Measurements from ENCODE around the gene OPTC. TPM values are rescaled to one million over a fixed set of nuclear protein-coding genes. Genes with fewer than 3 reads are reported as not detected.

OPTC gene
- total RNA-seq, 2 experiments from 2014 or later, result not detected

DNA sequence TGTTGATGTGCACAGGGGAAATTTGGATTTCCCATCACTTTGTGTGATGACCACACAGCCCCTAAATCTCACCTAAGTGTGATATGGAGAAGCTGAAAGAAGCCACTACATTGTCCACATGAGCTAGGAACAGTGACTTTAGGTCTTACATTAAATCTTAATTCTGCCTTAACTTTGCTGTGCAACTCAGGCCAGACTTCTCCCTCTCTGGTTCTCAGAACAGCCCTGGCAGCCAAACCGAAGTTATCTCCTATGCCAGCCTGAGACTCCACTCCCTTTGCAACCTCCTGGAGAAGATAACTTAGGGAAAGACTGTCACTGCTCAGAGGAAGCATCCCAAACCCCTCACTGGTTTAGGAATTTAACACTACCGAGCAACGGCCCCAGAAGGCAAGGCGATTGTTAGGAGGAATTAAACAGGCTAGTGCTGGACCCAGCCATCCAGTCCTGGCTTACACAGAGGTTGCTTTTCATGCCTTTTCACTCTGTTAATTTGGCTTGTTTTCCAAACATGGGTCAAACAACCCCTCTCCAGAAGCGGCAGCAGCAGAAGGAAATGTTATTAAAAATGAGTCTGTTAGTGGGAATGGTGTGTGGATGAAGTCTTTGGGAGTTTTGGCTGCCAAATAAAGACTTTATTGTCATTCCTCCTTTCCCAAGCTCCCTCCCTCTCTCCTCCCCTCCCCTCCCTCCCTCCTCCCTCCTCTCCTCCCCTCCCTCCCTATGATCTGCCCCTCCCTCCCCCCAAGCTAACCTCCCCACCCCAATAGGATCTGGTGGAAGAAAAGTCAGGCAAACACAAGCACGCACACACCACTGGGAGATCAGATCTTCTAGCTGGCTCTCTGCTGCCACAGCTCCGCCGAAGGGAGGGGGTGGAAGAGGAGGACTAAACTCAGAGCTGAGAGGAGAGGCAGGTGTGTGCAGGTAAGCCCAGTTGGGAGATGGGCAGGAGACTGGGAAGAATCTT lies 18.7 kb upstream of the OPTC start, which contains the start of gene PRELP:
PRELP (plus strand) TSS at position 795 of the 970 bp plus-strand sequence. CDS start 7,379 bp downstream, outside the sequence.
- peaks cover 7% of the 10 kb centered on the region for H3K4me1 Mint-ChIP-seq (ENCODE audit: low read depth)
- H3K27ac Mint-ChIP-seq, result no peak within 1 kb of the TSS
- TF ChIP-seq, protein P1, sequence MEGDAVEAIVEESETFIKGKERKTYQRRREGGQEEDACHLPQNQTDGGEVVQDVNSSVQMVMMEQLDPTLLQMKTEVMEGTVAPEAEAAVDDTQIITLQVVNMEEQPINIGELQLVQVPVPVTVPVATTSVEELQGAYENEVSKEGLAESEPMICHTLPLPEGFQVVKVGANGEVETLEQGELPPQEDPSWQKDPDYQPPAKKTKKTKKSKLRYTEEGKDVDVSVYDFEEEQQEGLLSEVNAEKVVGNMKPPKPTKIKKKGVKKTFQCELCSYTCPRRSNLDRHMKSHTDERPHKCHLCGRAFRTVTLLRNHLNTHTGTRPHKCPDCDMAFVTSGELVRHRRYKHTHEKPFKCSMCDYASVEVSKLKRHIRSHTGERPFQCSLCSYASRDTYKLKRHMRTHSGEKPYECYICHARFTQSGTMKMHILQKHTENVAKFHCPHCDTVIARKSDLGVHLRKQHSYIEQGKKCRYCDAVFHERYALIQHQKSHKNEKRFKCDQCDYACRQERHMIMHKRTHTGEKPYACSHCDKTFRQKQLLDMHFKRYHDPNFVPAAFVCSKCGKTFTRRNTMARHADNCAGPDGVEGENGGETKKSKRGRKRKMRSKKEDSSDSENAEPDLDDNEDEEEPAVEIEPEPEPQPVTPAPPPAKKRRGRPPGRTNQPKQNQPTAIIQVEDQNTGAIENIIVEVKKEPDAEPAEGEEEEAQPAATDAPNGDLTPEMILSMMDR (IDR thresholded peaks at IDR 0.05), result no peak
- ATAC-seq (no peak), DNase-seq (no peak)
- H3K4me3 Mint-ChIP-seq, result no peak within 1 kb of the TSS
- peaks cover 8% of the 10 kb centered on the region for H3K27me3 Mint-ChIP-seq
- intact Hi-C loops (cut with micrococcal nuclease), result no loop called here
- CTCF ChIA-PET, result interaction anchor here (0.7 to 6.8 kb wide), 4 partner anchors 11 to 208 kb away, joined by 4 to 39 read pairs (median 8); no protein-coding TSS in a partner anchor
- no peaks in the 10 kb centered on the region for H3K36me3 Mint-ChIP-seq (ENCODE audit: low read depth)
- no peaks in the 10 kb centered on the region for H3K9me3 Mint-ChIP-seq
- POLR2A ChIA-PET, result no interaction called here

- TF ChIP-seq, protein P1 (IDR thresholded peaks at IDR 0.05), result no peak
- intact Hi-C loops (cut with micrococcal nuclease), result no loop called here
- Mint-ChIP-seq H3K27ac (no peak overlapping the region), H3K36me3 (ENCODE audit: low read depth) (no peaks in the 10 kb centered on the region), H3K9me3 (no peaks in the 10 kb centered on the region), H3K4me1 (ENCODE audit: low read depth) (peaks cover 7% of the 10 kb centered on the region), H3K4me3 (no peak overlapping the region), H3K27me3 (peaks cover 7% of the 10 kb centered on the region)
- CTCF ChIA-PET, result interaction anchor here (0.7 to 6.8 kb wide), 6 partner anchors 11 to 209 kb away, joined by 3 to 39 read pairs (median 6); no protein-coding TSS in a partner anchor
- no peak for ATAC-seq
- no peak for DNase-seq
- POLR2A ChIA-PET, result interaction anchor here (0.7 kb wide), 1 partner anchor 347 kb away, joined by 4 read pairs; no protein-coding TSS in a partner anchor
These were observed 17.6 kb upstream of the OPTC start for GRCh38 chr1:203476216-203476814.

DNA sequence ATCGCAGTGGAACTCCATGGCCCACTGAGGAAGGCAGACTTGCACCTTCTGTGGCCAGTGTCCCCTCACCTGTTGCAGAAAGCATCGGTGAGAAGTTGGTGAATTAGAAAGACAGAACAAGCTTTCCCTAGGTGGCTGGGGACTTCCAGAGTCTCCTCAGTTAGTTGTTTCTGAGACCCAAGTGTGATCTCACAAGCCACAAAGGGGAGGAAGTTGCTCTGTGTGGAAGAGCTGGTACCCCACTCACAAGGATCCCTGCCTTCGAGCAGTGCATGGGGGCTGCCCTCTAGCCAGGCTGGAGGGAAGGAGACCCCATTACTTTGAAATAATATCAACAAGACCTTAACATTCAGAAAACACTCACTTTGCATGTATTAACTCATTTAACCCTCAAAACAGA lies 16.2 kb upstream of the OPTC start:
- intact Hi-C loops (cut with micrococcal nuclease), result no loop called here
- peak; percentile 62 for ATAC-seq
- TF ChIP-seq, protein P1 (IDR thresholded peaks at IDR 0.05), result no peak
- Mint-ChIP-seq H3K9me3 (no peaks in the 10 kb centered on the region), H3K36me3 (ENCODE audit: low read depth) (no peaks in the 10 kb centered on the region), H3K27ac (no peak overlapping the region), H3K27me3 (peaks cover 5% of the 10 kb centered on the region), H3K4me3 (no peak overlapping the region), H3K4me1 (ENCODE audit: low read depth) (peaks cover 7% of the 10 kb centered on the region)
- POLR2A ChIA-PET, result no interaction called here
- CTCF ChIA-PET, result interaction anchor here (0.6 to 6.8 kb wide), 5 partner anchors 10 to 138 kb away, joined by 3 to 39 read pairs (median 3); no protein-coding TSS in a partner anchor
- no peak for DNase-seq

DNA sequence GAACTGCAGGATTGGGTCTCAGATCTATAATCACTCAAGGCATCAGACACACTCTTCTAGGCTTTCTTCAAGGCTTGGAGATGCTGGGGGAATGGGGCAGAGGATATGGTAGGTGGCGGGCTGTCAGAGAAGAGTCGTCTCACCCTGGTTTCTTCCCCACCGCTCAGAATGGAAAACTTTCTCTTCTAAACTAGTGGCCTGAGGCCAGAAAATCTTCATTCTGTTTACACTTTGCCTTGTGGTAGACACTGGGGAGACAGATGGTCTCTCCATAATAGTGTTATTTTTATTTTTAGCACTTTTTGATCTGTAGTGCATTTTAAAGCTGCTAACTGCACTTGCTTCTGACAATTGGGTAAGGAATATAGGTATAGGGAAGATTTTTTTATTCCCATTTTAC lies 15.7 kb upstream of the OPTC start:
- TF ChIP-seq, protein P1 (IDR thresholded peaks at IDR 0.05), result no peak
- Mint-ChIP-seq H3K4me1 (ENCODE audit: low read depth) (peaks cover 7% of the 10 kb centered on the region), H3K9me3 (no peaks in the 10 kb centered on the region), H3K27me3 (peaks cover 5% of the 10 kb centered on the region), H3K4me3 (no peak overlapping the region), H3K27ac (no peak overlapping the region), H3K36me3 (ENCODE audit: low read depth) (no peaks in the 10 kb centered on the region)
- ATAC-seq (no peak), DNase-seq (no peak)
- CTCF ChIA-PET, result interaction anchor here (0.6 to 6.8 kb wide), 7 partner anchors 9 to 211 kb away, joined by 3 to 39 read pairs (median 5); no protein-coding TSS in a partner anchor
- intact Hi-C loops (cut with micrococcal nuclease), result no loop called here
- POLR2A ChIA-PET, result no interaction called here
